Measurements from ENCODE around the gene POLL. TPM values are rescaled to one million over a fixed set of nuclear protein-coding genes. Genes with fewer than 3 reads are reported as not detected.

POLL gene
- total RNA-seq, 4 donors from 2014 or later, result 21.6 to 28.8 (median 24.4) TPM

DNA sequence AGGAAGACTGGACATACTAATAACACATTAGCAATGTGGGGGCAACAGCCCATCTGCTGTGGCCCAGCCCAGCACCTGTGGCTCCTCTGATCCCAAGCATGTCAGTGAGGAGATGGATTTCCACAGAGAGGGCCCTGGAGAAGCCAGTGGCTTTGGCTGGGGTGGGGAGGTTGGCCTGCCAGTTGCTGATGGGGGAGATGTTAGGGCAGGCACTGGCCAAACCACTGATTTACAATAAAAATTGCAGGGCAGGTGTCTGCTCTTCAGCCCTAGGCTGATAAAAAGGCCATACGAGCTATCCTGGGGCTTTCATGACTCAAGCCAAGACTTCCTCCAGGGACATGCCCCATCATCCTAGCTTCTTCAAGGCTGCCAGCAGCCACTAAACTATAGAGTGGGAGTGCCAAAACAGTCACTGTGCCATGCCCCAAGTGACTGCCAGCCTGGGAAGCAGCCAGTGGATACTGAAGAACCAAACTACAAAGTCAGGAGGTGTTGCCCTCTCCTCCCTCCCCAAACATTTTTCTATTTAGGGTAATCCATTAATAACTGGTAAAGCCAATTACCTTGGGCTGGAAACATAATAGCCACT lies 37.9 kb upstream of the POLL start:
- ATAC-seq, result no peak
- Histone ChIP-seq H3K27ac (no peak overlapping the region), H3K4me1 (no peaks in the 10 kb centered on the region), H3K27me3 (no peaks in the 10 kb centered on the region), H3K9me3 (no peaks in the 10 kb centered on the region), H3K36me3 (peaks cover 0 to 85% of the 10 kb centered on the region in 2 donors), H3K4me3 (no peak overlapping the region)
- no CpG with 5 or more reads among the region's 1 CpG for WGBS, 2 donors (ENCODE audit: low coverage in 1 of 2)
- TF ChIP-seq, protein P1, sequence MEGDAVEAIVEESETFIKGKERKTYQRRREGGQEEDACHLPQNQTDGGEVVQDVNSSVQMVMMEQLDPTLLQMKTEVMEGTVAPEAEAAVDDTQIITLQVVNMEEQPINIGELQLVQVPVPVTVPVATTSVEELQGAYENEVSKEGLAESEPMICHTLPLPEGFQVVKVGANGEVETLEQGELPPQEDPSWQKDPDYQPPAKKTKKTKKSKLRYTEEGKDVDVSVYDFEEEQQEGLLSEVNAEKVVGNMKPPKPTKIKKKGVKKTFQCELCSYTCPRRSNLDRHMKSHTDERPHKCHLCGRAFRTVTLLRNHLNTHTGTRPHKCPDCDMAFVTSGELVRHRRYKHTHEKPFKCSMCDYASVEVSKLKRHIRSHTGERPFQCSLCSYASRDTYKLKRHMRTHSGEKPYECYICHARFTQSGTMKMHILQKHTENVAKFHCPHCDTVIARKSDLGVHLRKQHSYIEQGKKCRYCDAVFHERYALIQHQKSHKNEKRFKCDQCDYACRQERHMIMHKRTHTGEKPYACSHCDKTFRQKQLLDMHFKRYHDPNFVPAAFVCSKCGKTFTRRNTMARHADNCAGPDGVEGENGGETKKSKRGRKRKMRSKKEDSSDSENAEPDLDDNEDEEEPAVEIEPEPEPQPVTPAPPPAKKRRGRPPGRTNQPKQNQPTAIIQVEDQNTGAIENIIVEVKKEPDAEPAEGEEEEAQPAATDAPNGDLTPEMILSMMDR (IDR thresholded peaks at IDR 0.05), result no peak
- TF ChIP-seq POLR2A (IDR thresholded peaks at IDR 0.05) (no peak), EP300 (IDR thresholded peaks at IDR 0.05) (no peak), POLR2AphosphoS5 (IDR thresholded peaks at IDR 0.05) (no peak)

DNA sequence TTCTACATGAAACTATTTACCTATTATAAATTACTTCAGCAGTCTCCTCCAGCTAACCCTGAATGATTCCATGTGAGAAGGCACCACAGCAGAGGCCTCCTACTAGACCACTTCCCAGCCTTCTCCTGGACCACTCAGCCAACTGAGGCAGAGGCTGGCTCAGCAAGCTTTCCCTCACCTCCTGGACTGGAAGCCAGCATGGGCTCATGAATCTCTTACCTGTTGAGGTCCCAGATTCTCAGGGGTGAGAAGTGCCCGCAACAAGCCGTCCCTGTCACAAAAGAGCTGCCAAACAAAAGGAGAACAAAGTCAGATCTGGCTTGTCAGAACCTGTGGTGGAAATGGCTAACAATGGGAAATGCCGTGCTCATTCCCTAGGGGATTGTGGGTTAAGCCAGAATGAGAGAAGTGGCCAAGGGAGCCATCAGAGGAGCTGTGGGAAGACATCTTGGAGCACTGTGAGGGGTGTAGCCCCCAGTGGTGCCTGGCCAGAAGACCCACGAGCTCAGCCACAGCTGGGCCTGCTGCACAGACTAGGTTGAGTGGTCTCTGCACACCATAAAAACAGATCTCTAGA lies 36.6 kb upstream of the POLL start:
- Histone ChIP-seq H3K27ac (no peak overlapping the region), H3K4me1 (no peaks in the 10 kb centered on the region), H3K27me3 (no peaks in the 10 kb centered on the region), H3K4me3 (no peak overlapping the region), H3K36me3 (peaks cover 0 to 85% of the 10 kb centered on the region in 2 donors), H3K9me3 (no peaks in the 10 kb centered on the region)
- ATAC-seq, result no peak
- 70 to 100% methylated on average over 1 to 4 of the region's 4 CpGs for WGBS, 2 donors (ENCODE audit: low coverage in 1 of 2)
- TF ChIP-seq POLR2A (IDR thresholded peaks at IDR 0.05) (no peak), EP300 (IDR thresholded peaks at IDR 0.05) (no peak)

DNA sequence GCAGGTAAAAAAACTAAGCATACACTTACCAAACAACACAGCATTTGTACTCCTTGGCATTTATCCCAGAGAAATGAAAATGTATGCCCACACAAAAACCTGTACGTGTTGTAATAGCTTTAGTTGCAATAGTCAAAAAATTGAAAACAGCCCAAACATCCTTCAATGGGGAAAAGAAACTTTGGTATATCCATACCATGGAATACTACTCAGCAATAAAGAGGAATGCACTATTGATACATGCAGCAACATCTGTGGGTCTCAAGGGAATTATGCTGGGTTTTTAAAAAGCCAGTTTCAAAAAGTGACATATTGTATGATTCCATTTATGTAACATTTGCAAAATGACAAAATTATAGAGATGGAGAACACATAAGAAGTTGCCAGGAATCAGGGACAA lies 35.5 kb upstream of the POLL start:
- 63 to 74% methylated on average over 1 of the region's 1 CpG for WGBS, 2 donors (ENCODE audit: low coverage in 1 of 2)
- H3K9me3 ChIP-seq, result no peaks in the 10 kb centered on the region
- H3K4me3 ChIP-seq, result no peak overlapping the region
- H3K4me1 ChIP-seq, result no peaks in the 10 kb centered on the region
- TF ChIP-seq EP300 (IDR thresholded peaks at IDR 0.05) (no peak), POLR2AphosphoS5 (IDR thresholded peaks at IDR 0.05) (no peak), POLR2A (IDR thresholded peaks at IDR 0.05) (no peak)
- TF ChIP-seq, protein P1 (IDR thresholded peaks at IDR 0.05), result no peak
- no peaks in the 10 kb centered on the region for H3K27me3 ChIP-seq
- peaks cover 0 to 89% of the 10 kb centered on the region in 2 donors for H3K36me3 ChIP-seq
- ATAC-seq, result no peak
- H3K27ac ChIP-seq, result no peak overlapping the region

DNA sequence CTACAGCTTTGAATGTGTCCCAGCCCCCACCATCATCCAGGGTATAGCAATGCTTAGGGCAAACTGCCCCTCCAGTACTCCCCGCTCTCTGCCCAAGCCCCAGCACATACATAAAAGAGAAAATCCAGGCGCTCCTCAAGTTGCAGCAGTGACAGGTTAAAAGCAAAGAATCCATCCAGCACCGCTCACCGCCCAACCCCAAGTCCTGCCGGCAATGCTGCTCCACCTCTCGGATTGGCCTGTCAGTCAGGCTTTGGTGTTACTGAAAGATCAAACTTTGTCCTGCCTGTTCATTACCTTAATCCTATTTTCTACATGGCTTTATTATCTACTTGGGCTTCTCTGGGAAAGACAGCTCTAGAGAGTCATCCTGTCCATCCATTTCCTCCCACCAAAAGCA lies 31.9 kb upstream of the POLL start:
- 83 to 92% methylated on average over 2 to 6 of the region's 6 CpGs for WGBS, 2 donors (ENCODE audit: low coverage in 1 of 2)
- TF ChIP-seq POLR2A (IDR thresholded peaks at IDR 0.05) (no peak), POLR2AphosphoS5 (IDR thresholded peaks at IDR 0.05) (no peak), EP300 (IDR thresholded peaks at IDR 0.05) (no peak)
- TF ChIP-seq, protein P1 (IDR thresholded peaks at IDR 0.05), result no peak
- no peak for ATAC-seq
- no peaks in the 10 kb centered on the region for H3K9me3 ChIP-seq
- no peak overlapping the region for H3K27ac ChIP-seq
- H3K27me3 ChIP-seq, result no peaks in the 10 kb centered on the region
- H3K4me3 ChIP-seq, result no peak overlapping the region
- H3K4me1 ChIP-seq, result no peaks in the 10 kb centered on the region
- peaks cover 0 to 97% of the 10 kb centered on the region in 2 donors for H3K36me3 ChIP-seq

DNA sequence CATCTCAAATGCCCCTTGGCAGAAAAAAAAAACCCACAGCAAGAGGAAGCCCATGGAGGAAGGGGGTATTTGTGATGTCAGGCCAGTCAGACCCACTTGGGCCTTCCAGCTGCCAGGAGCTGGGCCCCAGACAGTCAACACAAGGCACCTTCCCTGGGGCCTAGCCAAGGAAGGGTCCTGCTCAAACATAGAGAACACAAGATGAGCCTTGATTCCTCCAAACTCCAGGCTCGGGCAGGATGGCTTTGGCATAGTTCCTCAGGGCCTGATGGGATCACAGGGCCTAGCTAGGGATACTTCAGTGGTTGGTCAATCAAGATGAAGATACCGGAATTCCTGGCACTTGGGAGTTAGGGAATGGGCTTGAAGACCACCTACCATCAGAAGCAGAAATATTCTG lies 30.8 kb upstream of the POLL start:
- no peak overlapping the region for H3K27ac ChIP-seq
- no peaks in the 10 kb centered on the region for H3K9me3 ChIP-seq
- H3K4me3 ChIP-seq, result no peak overlapping the region
- TF ChIP-seq POLR2AphosphoS5 (IDR thresholded peaks at IDR 0.05) (no peak), POLR2A (IDR thresholded peaks at IDR 0.05) (no peak), EP300 (IDR thresholded peaks at IDR 0.05) (no peak)
- TF ChIP-seq, protein P1 (IDR thresholded peaks at IDR 0.05), result no peak
- no peaks in the 10 kb centered on the region for H3K4me1 ChIP-seq
- WGBS, 2 donors (ENCODE audit: low coverage in 1 of 2), result 40% methylated on average over 1 of the region's 2 CpGs; no CpG with 5 or more reads in 1 of the 2 donors
- H3K36me3 ChIP-seq, result peaks cover 0 to 91% of the 10 kb centered on the region in 2 donors
- H3K27me3 ChIP-seq, result no peaks in the 10 kb centered on the region
- no peak for ATAC-seq
